Kidney (tissue), 14 donors: ENCODE data around the gene MTRFR. TPM values are rescaled to one million over a fixed set of nuclear protein-coding genes. Genes with fewer than 3 reads are reported as not detected.

Source experiments
- DNase-seq, 5 donors: peaks; one replicate each; pipeline ENCODE4 v3.0.0-alpha.2; 2013 to 2020
- FAIRE-seq: peaks from 2 replicates; lab custom pipeline; 2012; peaks lifted over from hg19 to GRCh38; lab: Jason Lieb, UNC
- H3K27ac ChIP-seq, 2 donors: one replicate each; pipeline ENCODE4 v1.7.0; 2013; ENCODE audit warnings: low read depth in 2 of 2, low read length in 2 of 2, inconsistent platforms in 1 of 2
- H3K27me3 ChIP-seq: one replicate; pipeline ENCODE4 v1.7.1; 2013; ENCODE audit warnings: low read length, inconsistent platforms; ENCODE audit not compliant: control insufficient read depth, insufficient read depth
- H3K36me3 ChIP-seq, 3 donors: one replicate each; pipeline versions ENCODE4 v1.7.0 to v1.7.1; 2013; ENCODE audit warnings: low read length in 3 of 3, control low read depth in 1 of 3, inconsistent platforms in 1 of 3; ENCODE audit not compliant: insufficient read depth in 3 of 3, control insufficient read depth in 2 of 3
- H3K4me1 ChIP-seq, 3 donors: one replicate each; pipeline versions ENCODE4 v1.7.0 to v1.7.1; 2013; ENCODE audit warnings: low read length in 3 of 3, inconsistent platforms in 1 of 3, low read depth in 1 of 3; ENCODE audit not compliant: control insufficient read depth in 2 of 3, insufficient read depth in 2 of 3
- H3K4me3 ChIP-seq, 3 donors: one replicate each; pipeline versions ENCODE4 v1.7.0 to v1.8.1; 2013; ENCODE audit warnings: low read length in 3 of 3, control low read depth in 1 of 3, inconsistent platforms in 1 of 3
- H3K9ac ChIP-seq, 3 donors: one replicate each; pipeline versions ENCODE4 v1.7.0 to v1.7.1; 2013; ENCODE audit warnings: low read length in 3 of 3, control low read depth in 1 of 3, inconsistent platforms in 1 of 3
- H3K9me3 ChIP-seq, 3 donors: one replicate each; pipeline versions ENCODE4 v1.7.0 to v1.7.1; 2013; ENCODE audit warnings: low read length in 3 of 3, control low read depth in 1 of 3, inconsistent platforms in 1 of 3; ENCODE audit not compliant: control insufficient read depth in 2 of 3, insufficient read depth in 1 of 3
- intact Hi-C: fragments of 100-400 bp; cut with DNase I; formaldehyde crosslinking; loops from one replicate; pipeline ENCODE4 v1.11.1; 2022
- polyA plus RNA-seq: library from polyadenylated mRNA; stranded (reverse); fragments of 350-450 nt; fragmentation: Illumina TruSeq; extraction: RNeasy Lipid Tissue Mini Kit (QIAGEN cat#74804); gene quantifications from one replicate; pipeline ENCODE4 v1.2.3, GENCODE V29; 2014; ENCODE audit warnings: low read depth, low replicate concordance; ENCODE audit not compliant: insufficient read depth
- total RNA-seq: library from RNA; stranded (reverse); fragmentation: NEBNext Ultra II Directional; extraction: Animal tissue kit (Norgen Biotek cat#: 25700); gene quantifications from one replicate; pipeline ENCODE4 v1.2.1, GENCODE V29; 2021
- TF ChIP-seq, protein P1 (sequence below): IDR thresholded peaks from 3 replicates; pipeline ENCODE4 v1.5.1; 2012; ENCODE audit warnings: mild to moderate bottlenecking, moderate library complexity, borderline replicate concordance; ENCODE audit not compliant: insufficient read depth; ENCODE audit errors: extremely low read depth
- donor health status: control.
- donor health status: control.
- donor health status: control.
- donor health status: control.
- donor health status: control.
- donor health status: DM: yes; HTN: yes; CAD: no.
- donor health status: Normal renal cell carcinoma (clear cell type).

The MTRFR gene
- total and polyA plus RNA-seq, 2 donors from 2014 or later = 12.8 to 17.8 TPM

DNA sequence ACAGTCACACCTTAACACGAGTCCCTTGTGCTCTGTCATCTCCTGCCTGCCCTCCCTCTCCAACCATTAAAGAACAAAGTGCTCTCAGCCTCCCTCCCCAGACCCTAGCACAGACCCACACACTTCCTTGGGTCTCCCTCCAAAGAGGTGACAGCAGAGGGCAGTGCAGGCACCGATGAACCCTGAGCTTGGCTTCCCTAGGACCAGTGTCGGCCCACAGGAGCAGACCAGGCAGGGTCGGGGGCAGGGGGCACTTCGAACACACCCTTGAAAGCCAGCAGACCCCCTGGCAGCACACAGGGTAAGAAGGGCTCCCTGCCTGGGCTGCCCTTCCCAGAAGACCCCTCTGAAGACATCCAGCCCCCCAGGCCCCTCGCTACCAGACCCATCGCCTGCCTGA, 31.4 kb downstream of the MTRFR start:
- Histone ChIP-seq H3K27me3 (no peaks in the 10 kb centered on the region), H3K9ac (no peak overlapping the region), H3K9me3 (no peaks in the 10 kb centered on the region), H3K4me3 (no peak overlapping the region), H3K4me1 (peaks cover 0 to 12% (median 0%) of the 10 kb centered on the region in 3 donors), H3K36me3 (peaks cover 4 to 17% (median 14%) of the 10 kb centered on the region in 3 donors), H3K27ac (no peak overlapping the region)
- DNase-seq = no peak
- intact Hi-C loops = no loop called here
- FAIRE-seq = no peak
- TF ChIP-seq, protein P1, sequence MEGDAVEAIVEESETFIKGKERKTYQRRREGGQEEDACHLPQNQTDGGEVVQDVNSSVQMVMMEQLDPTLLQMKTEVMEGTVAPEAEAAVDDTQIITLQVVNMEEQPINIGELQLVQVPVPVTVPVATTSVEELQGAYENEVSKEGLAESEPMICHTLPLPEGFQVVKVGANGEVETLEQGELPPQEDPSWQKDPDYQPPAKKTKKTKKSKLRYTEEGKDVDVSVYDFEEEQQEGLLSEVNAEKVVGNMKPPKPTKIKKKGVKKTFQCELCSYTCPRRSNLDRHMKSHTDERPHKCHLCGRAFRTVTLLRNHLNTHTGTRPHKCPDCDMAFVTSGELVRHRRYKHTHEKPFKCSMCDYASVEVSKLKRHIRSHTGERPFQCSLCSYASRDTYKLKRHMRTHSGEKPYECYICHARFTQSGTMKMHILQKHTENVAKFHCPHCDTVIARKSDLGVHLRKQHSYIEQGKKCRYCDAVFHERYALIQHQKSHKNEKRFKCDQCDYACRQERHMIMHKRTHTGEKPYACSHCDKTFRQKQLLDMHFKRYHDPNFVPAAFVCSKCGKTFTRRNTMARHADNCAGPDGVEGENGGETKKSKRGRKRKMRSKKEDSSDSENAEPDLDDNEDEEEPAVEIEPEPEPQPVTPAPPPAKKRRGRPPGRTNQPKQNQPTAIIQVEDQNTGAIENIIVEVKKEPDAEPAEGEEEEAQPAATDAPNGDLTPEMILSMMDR = peak; percentile 4

DNA sequence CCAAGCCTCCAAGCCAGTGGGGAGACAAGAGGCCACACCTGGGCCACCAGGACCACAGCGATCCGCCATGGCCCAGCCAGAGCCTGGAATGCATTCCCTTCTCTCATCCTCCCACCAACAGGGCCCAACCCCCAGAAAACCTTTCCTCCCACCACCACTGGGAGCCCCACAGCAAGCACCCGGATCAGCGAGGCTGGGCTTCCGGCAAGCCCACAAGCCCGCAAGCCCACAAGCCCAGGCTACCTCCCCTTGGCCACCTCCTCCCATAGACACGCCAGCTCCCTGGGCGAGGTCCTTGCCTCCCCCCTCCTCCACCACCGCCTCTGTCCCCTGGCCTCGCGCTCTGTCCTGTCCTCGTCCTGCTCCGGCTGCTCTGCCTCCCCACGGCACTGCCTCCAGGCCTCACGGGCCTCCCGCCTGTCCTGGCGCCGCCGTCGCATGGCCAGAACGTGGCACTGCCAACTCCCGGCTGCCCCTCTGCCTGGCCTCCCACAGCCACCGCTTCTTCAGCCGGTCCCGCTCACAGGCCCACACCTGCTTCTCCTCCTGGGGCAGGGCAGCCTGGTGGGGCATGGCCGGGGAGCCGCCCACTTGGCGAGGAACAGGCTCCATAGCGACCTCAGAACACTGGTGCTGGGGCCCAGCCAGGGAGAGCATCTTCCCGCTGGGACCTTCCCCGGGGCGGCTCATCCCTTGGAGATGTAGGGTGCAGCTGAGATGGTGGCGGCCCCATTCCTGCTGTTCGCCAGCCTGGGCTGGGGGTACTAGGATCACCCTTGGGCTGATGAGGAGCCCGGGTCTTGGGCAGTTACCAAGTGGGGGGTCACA, 32.8 kb downstream of the MTRFR start:
- FAIRE-seq = no peak

DNA sequence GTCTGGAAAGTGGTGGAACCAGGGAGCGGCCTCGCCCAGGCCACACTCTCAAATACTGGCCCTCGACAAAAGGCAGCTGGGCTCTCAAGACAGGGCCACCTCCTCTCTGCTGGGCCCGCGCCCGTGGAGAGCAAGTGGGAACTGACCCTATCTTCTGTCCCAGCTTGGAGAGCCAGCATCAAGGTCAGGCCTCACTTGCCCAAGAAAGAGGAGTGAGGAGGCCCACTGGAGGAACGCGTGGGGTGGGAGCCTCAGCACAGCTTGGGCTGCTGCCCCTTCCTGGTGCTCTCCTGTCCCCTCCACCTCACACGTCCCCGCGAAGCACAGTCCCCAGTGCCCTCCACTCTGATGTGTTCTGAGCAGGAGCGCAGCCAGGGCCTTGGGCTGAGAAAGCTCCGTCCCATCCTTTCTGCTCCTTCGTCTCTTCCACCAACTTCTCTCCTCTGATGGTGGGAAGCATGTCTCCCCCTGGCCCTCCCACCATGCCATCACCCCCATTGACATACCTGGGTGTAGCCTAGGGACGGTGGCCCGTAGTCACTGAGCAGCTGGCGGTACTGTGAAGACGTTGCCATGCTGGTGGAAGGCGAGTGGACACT, 33.5 kb downstream of the MTRFR start:
- intact Hi-C loops = no loop called here
- H3K27me3 ChIP-seq = no peaks in the 10 kb centered on the region
- H3K9ac ChIP-seq = no peak overlapping the region
- no peak overlapping the region for H3K27ac ChIP-seq
- no peaks in the 10 kb centered on the region for H3K9me3 ChIP-seq
- no peak for FAIRE-seq
- no peak overlapping the region for H3K4me3 ChIP-seq
- DNase-seq = peak in 1 of 5 donors; percentile 59
- TF ChIP-seq, protein P1 = no peak
- H3K4me1 ChIP-seq = peaks cover 0 to 20% (median 0%) of the 10 kb centered on the region in 3 donors
- peaks cover 0 to 9% (median 8%) of the 10 kb centered on the region in 3 donors for H3K36me3 ChIP-seq

More for the DNA sequence above, 32.8 kb downstream of the MTRFR start:
- Histone ChIP-seq H3K9ac (no peak overlapping the region), H3K9me3 (no peaks in the 10 kb centered on the region), H3K27ac (no peak overlapping the region), H3K4me3 (no peak overlapping the region), H3K4me1 (peaks cover 0 to 20% (median 0%) of the 10 kb centered on the region in 3 donors), H3K36me3 (peaks cover 2 to 11% (median 9%) of the 10 kb centered on the region in 3 donors), H3K27me3 (no peaks in the 10 kb centered on the region)
- intact Hi-C loops = no loop called here
- peak in 1 of 5 donors; percentile 72 for DNase-seq
- TF ChIP-seq, protein P1 = no peak
